Muscle of back (tissue), 13 donors: ENCODE data around the gene MYD88. TPM values are rescaled to one million over a fixed set of nuclear protein-coding genes. Genes with fewer than 3 reads are reported as not detected.
A peak's percentile ranks its signal among the peaks of the same experiment; 100 is the strongest.

Experiments used
- DNase-seq, 3 donors: peaks; one replicate each; pipeline versions ENCODE4 v3.0.0 to v3.0.0-alpha.2; 2013
- long read RNA-seq, 9 donors: transcript quantifications; one replicate each; lab custom pipeline, GENCODE V29; 2026
- polyA plus RNA-seq, 10 donors: library from polyadenylated mRNA; unstranded; fragments of 120-200 nt; gene quantifications; one replicate each; pipeline ENCODE4 v1.2.1, GENCODE V29; 2013; ENCODE audit not compliant: insufficient read length in 10 of 10

Gene MYD88
- polyA plus RNA-seq = 10 to 100 TPM; 17.2 to 26.7 (median 20.7) TPM
- long read RNA-seq, donor 1, partial matches to known transcripts = 0 of 5 reads
- long read RNA-seq, donor 1, other reads (novel, unspliced or antisense) = 0 of 5 reads
- long read RNA-seq, donor 2, partial matches to known transcripts = 0 of 5 reads
- long read RNA-seq, donor 2, other reads (novel, unspliced or antisense) = 0 of 5 reads
- long read RNA-seq, donor 3 = 0 reads
- long read RNA-seq, donor 4, transcript MYD88-201 (5 exons, 2,850 nt) = major isoform, 5 of 5 reads
- long read RNA-seq, donor 4, partial matches to known transcripts = 0 of 5 reads
- long read RNA-seq, donor 4, other reads (novel, unspliced or antisense) = 0 of 5 reads
- long read RNA-seq, donor 5, transcript MYD88-201 (5 exons, 2,850 nt) = major isoform, 15 of 15 reads
- long read RNA-seq, donor 5, partial matches to known transcripts = 0 of 15 reads
- long read RNA-seq, donor 5, other reads (novel, unspliced or antisense) = 0 of 15 reads
- long read RNA-seq, donor 6, transcript MYD88-201 (5 exons, 2,850 nt) = major isoform, 11 of 12 reads
- long read RNA-seq, donor 6, partial matches to known transcripts = 0 of 12 reads
- long read RNA-seq, donor 6, other reads (novel, unspliced or antisense) = 0 of 12 reads
- long read RNA-seq, donor 7, transcript MYD88-201 (5 exons, 2,850 nt) = major isoform, 7 of 9 reads
- long read RNA-seq, donor 7, partial matches to known transcripts = 0 of 9 reads
- long read RNA-seq, donor 7, other reads (novel, unspliced or antisense) = 0 of 9 reads
- long read RNA-seq, donor 8, transcript MYD88-201 (5 exons, 2,850 nt) = major isoform, 5 of 20 reads
- long read RNA-seq, donor 8, partial matches to known transcripts = 14 of 20 reads
- long read RNA-seq, donor 8, other reads (novel, unspliced or antisense) = 0 of 20 reads
- long read RNA-seq, donor 9, transcript MYD88-201 (5 exons, 2,850 nt) = major isoform, 5 of 6 reads
- long read RNA-seq, donor 9, partial matches to known transcripts = 0 of 6 reads
- long read RNA-seq, donor 9, other reads (novel, unspliced or antisense) = 0 of 6 reads

GRCh38 chr3:38138349-38139190 lies at the start of gene MYD88:
TSS of gene MYD88 (plus strand) at chr3:38138661. CDS start at chr3:38138701, 40 bp downstream.
- peak; percentile 49 to 92 (median 78) for DNase-seq

GRCh38 chr3:38089163-38089562 lies 49.3 kb upstream of the MYD88 start:
- no peak for DNase-seq

- DNase-seq = no peak
Observed at GRCh38 chr3:38090453-38090852, 48.0 kb upstream of the MYD88 start.

GRCh38 chr3:38094999-38095398 lies 43.5 kb upstream of the MYD88 start:
- no peak for DNase-seq

- DNase-seq = no peak
Observed at GRCh38 chr3:38095669-38096483, 42.6 kb upstream of the MYD88 start.

- no peak for DNase-seq
Observed at GRCh38 chr3:38097446-38098375, 40.8 kb upstream of the MYD88 start.

GRCh38 chr3:38098376-38098723 lies 40.1 kb upstream of the MYD88 start:
- DNase-seq = no peak

GRCh38 chr3:38099518-38099917 lies 38.9 kb upstream of the MYD88 start:
- DNase-seq = no peak

- no peak for DNase-seq
Observed at GRCh38 chr3:38100498-38100897, 38.0 kb upstream of the MYD88 start.

- no peak for DNase-seq
Observed at GRCh38 chr3:38101811-38102443, 36.5 kb upstream of the MYD88 start.

GRCh38 chr3:38102444-38102814 lies 36.0 kb upstream of the MYD88 start:
- DNase-seq = no peak

GRCh38 chr3:38105525-38105924 lies 32.9 kb upstream of the MYD88 start:
- DNase-seq = no peak

GRCh38 chr3:38107911-38108648 lies 30.4 kb upstream of the MYD88 start:
- DNase-seq = no peak

GRCh38 chr3:38108649-38109579 lies 29.5 kb upstream of the MYD88 start:
- no peak for DNase-seq

GRCh38 chr3:38109580-38110313 lies 28.7 kb upstream of the MYD88 start:
- no peak for DNase-seq

GRCh38 chr3:38110314-38111050 lies 28.0 kb upstream of the MYD88 start:
- no peak for DNase-seq
